HS-5 (cell line): ENCODE results near the gene SUFU.
A peak's percentile ranks its signal among the peaks of the same experiment; 100 is the strongest.

ENCODE experiments used
- DNase-seq: peaks from one replicate; pipeline ENCODE4 v3.0.0-alpha.2; 2012; ENCODE audit warnings: low read depth

Gene SUFU

GRCh38 chr10:102597131-102597991, 93.6 kb downstream of the SUFU start:
- DNase-seq = no peak

- DNase-seq = no peak
These were observed 94.5 kb downstream of the SUFU start for GRCh38 chr10:102598243-102598642.

- DNase-seq = no peak
These were observed 96.0 kb downstream of the SUFU start for GRCh38 chr10:102599565-102600327.

- DNase-seq = no peak
These were observed 97.0 kb downstream of the SUFU start for GRCh38 chr10:102600816-102601215.

GRCh38 chr10:102601639-102602038, 97.9 kb downstream of the SUFU start:
- no peak for DNase-seq

- no peak for DNase-seq
These were observed 98.7 kb downstream of the SUFU start for GRCh38 chr10:102602272-102603045.

- no peak for DNase-seq
These were observed 100.2 kb downstream of the SUFU start for GRCh38 chr10:102603946-102604345.

GRCh38 chr10:102604439-102604841, 100.7 kb downstream of the SUFU start:
- DNase-seq = peak; percentile 68

- no peak for DNase-seq
These were observed 101.9 kb downstream of the SUFU start for GRCh38 chr10:102605712-102606111.

- DNase-seq = no peak
These were observed 104.7 kb downstream of the SUFU start for GRCh38 chr10:102608487-102608886.

- no peak for DNase-seq
These were observed 106.7 kb downstream of the SUFU start for GRCh38 chr10:102610441-102610887.

- no peak for DNase-seq
These were observed 107.8 kb downstream of the SUFU start for GRCh38 chr10:102611514-102612087.

GRCh38 chr10:102612964-102613275, 109.1 kb downstream of the SUFU start:
- DNase-seq = no peak

- no peak for DNase-seq
These were observed 109.5 kb downstream of the SUFU start for GRCh38 chr10:102613286-102613685.

GRCh38 chr10:102613785-102614184, 110.0 kb downstream of the SUFU start:
- DNase-seq = no peak

GRCh38 chr10:102614888-102615287, 111.1 kb downstream of the SUFU start:
- no peak for DNase-seq

- DNase-seq = no peak
These were observed 111.6 kb downstream of the SUFU start for GRCh38 chr10:102615361-102615760.

GRCh38 chr10:102616066-102616770, 112.4 kb downstream of the SUFU start:
- no peak for DNase-seq

- DNase-seq = no peak
These were observed 113.3 kb downstream of the SUFU start for GRCh38 chr10:102617041-102617440.

- DNase-seq = no peak
These were observed 114.0 kb downstream of the SUFU start for GRCh38 chr10:102617816-102618215.

- no peak for DNase-seq
These were observed 115.7 kb downstream of the SUFU start for GRCh38 chr10:102619281-102619981.
